NCI-H1436 treated with DMSO at 0.1 percent for 48 hours (cell line): ENCODE results near the gene SPATA16.
"Not testable (repeated sequence)": the region's sequence is repeated elsewhere in the genome, so short reads cannot be mapped to it uniquely, and the experiment has no call there.

Experiments
- DNase-seq: peaks from one replicate; lab custom pipeline; 2025; lab: John Stamatoyannopoulos, UW

The SPATA16 gene

DNA sequence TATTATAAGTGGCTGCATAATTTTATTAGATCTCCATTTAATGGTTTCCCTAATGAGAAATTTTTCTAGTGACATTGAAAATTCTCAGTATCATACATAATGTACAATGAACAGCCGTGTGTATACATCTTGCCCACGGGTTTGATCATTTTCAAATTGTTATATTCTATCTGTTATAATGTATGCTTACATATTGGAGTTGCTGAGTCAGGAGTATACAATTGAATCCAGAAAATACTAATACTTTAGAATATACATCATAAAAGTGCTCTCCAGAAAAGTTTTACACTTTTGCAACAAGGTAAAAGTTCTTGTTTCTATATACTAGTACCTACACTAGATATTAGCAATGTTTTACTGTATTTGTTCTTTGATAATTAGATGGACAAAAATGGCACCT, 82.8 kb downstream of the SPATA16 start:
- no peak for DNase-seq

DNA sequence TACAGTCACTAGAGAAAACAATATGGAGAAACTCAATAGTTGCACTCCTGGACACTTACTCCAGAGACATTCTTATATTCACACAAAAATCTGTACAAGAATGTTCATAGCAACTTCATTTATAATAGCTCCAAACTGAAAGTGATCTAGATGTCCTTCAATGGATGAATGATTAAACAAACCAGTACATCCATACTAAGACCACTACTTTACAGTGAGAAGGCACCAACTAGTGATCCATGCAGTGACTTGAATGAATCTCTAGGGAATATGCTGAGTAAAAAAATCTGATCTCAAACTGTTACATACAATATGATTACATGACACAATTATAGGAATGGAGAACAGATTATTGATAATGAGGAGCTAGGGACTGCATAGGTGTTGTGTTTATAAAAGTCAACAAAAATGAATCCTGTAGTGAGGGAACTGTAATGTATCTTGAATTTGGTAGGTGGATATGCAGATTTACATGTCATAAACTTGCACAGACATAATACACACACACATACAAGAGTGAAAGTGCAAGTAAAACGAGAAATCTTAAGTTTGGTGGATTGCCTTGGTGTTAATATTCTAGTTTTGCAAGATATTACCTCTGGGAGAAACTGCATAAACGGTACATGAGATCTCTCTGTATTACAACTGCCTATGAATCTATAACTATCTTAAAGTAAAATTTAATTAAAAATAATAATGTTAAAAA, 85.7 kb downstream of the SPATA16 start:
- no peak for DNase-seq

DNA sequence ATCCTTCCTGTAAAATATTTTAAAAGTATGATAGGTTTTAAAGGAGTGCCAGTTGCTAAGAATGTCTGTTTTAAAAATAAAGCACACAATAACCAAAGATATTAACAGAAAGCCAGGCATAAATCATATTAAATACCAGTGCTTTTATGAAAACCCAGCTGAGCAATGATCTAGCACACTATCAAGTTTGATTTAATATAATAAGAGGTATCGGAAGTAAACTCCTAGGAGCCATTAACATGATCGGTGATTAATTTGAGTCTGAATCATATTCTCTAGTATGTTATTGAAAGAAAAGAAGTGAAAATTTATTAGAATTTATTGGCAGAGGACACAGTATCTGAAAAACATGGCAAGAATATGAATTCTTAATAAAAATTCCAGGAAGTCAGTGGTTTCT, 91.7 kb downstream of the SPATA16 start:
- DNase-seq: no peak

DNA sequence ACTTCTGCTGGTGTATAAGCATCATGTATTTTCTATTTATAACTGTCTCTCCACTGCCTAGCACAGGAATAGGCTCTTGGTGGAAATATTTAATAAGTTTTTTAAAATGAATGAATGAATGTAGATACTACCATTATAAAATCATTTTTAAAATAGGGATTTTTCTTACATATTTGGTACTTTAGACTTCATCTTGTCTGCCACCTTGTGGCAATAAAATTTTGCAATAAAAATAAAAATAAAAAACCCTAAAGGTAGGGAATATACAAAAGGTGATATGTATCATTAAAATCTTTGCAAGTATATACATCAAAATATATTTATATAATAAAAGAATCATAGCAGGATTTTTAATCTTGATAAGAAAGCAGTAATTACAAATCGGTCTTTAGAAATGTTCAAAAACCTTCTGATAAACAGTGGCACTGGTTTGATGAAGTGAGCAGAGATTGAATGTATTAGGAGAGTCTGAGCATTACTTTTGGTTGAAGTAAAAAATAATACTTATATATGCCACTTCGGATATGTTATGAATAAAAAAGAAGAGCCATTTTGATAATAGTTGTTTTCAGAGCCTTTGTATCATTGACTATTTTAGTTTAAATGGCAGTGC, 95.2 kb downstream of the SPATA16 start:
- no peak for DNase-seq

DNA sequence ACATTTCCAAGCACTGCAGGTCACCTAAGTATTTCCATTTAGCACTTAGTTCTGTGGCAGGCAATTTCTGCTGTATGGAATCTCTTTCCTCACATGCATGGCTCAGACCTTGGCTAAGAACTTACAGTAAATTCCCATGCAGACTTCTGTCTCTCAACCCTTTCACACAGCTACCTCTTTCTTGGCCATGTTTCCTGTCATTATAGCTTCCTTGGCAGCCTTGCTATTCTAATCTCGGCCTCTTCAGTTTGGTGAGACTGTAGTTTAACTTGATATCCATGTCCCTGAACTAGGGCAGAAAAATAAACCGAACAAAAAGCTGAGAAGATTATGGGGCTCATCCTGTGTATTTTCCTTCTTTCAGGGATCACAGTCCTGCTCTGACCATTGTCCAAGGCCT, 96.0 kb downstream of the SPATA16 start:
- no peak for DNase-seq

DNA sequence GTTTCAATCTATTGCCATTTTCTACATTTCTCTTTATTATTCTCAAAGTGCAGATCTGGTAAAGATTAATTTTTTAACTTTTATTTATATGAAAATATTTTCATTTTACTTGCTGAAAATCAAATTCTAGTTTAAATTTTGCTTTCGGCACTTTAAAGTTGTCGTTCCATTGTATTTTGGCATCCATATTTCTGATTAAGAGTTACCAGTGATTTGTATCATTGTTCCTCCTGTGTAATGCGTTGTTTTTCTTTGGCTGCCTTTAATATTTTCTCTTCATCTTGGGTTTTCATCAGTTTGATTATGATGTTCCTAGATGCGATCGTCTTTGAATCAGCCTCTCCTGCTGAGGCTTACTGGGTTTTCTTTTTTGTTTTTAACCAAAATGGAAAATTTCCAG, 97.3 kb downstream of the SPATA16 start:
- no peak for DNase-seq

DNA sequence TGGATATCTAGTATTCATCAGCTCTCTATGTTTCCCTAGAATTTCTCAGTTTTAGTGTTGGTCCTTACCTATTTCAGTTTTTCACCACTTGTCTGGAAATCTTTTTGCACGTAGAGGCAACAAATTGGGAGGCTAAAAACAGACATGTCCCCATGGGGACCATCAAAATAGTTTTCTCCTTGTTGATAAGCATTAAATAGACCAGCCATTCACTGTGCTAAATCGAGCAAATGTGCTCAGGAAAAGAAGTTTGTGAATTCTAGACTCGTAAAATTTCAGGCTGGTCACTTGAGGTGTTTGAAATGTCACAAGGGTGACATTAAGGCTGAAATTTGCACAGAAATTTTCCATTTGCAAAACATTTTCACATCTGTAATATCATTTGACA, 102.6 kb downstream of the SPATA16 start:
- no peak for DNase-seq

DNA sequence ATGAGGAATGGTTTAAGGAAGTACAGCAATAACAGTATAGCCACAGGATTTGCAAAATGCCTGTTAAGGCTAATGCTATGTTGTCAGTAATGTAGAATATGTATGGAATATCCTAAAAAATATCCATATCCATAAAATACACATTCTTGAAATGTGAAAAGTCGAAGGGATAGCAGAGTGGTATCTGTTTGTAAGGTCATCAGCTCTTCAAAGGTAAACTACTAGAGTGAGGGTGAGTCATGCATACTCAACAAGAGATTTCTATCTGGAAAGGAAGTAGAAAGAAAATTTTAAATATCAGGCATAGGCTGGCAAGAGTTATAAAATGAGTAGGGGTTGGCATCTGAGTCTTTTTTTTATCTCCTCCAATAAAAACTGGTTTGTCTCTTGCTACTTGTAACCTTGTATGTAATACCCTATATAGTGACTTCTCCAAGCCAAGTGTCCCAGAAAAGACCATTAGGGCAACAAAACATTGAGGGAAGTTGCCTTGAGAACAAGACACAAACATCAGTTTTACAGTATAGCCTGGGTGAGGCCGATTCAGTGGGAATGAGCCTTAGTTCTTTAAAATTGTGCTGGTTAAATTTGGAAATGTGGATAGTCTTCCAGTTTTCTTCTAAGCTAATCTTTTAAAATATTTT, 103.1 kb downstream of the SPATA16 start:
- DNase-seq: no peak

DNA sequence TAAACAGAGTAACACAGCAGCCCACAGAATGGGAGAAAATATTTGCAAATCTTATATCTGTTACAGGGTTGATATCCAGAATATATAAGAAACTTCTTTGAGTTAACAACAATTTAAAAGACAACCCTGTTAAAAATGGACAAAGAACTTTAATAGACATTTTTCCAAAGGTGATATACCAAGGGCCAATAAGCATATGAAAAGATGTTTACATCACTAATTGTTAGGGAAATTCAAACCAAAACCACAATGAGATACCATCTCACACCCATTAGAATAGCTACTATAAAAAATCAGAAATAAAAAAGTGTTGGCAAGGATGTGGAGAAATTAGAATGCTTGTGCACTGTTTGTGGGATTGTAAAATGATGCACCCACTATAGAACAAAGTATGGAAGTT, 110.8 kb downstream of the SPATA16 start:
- DNase-seq: no peak

DNA sequence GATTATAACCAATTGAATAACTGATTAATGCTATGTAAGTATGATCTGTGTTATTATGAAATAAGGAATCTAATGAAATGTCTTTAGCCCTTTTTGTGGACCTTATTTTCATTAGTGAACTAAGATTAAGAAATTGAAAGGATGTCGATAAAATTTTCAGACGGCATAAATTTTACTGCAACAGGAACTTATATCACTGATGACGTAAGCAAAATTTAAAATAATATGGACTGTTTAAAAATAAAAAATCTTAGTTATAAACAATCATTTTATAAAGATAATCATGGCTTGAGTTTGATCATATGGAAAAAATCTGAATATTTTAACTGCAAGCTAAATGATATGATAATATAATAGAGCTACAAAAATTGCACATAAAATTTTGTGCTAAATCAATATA, 112.7 kb downstream of the SPATA16 start:
- no peak for DNase-seq

DNA sequence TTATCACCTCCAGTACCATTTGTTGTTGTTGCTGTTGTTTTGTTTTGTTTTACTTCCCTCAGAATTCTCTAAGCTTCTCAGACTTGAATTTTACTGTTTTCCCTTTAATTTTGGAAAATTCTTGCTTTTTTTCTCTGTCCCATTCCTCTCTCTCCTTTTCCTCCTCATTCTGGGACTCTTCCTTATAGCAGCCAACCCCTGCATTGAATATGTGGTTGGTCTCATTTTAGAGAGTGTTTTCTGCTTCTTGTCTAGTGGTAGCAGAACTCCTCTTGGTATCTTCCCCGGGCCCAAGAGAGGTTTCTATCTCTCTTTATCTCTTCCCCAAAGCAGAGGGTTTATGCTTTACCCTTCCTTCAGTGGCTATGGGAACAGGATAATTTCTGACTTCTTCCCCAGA, 113.6 kb downstream of the SPATA16 start:
- no peak for DNase-seq

DNA sequence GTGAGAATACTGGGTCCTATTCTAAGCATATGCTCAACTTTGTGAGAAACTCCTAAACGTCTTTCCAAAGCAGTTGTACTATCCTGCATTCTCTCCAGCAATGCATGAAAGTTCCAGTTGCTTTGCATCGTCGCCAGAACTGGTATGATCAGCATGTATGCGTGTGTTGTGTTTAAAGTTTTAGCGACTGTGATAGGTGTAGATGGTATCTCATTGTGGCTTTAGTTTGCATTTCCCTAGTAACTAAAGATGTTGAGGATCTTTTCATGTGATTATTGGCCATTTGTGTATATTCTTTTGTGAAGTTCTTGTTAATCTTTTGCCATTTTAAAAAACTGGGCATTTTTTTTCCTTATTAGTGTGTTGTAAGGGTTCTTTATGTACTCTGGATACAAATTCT, 115.1 kb downstream of the SPATA16 start:
- DNase-seq: no peak

DNA sequence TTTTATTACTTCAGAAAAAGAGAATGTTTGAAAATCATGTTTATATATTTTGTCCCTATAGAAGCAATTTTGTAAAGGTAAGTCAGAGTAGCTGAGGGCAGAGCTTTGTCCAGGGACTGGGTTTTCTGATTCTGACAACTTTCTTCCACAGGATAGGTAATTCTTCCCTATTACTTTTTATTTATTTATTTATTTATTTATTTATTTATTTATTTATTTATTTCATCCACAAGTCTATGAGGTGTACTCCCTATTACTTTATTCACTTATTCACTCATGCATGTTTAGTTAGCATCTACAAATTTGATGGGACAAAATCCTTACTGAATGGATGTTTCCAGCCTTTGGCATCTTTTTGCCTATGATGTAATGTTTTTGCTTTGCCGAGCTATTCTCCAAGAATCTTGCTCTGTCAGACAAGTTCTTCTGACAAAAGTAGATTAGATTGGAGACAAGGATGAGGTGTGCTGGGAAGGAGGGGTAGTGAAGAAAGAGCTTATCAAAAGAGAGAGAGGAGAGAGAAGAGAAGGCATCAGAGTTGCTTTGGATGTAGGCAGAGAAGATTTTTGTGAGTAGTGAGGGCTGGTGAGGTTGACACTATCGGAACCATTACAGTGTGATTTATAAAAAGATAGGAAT, 119.4 kb downstream of the SPATA16 start:
- no peak for DNase-seq

DNA sequence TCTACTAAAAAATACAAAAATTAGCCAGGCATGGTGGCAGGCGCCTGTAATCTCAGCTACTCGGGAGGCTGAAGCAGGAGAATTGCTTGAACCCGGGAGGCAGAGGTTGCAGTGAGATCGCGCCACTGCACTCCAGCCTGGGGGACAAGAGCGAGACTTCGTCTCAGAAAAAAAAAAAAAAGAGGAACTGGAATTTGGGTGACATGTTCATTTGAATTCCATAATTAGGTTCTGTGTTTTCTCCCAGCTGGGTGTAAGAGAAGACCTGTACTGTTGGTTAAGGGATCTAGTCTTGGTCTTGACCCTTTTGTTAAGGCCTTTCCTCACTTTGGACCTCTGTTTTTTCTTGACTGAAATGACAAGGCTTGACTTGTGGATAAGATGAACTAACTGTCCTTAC, 120.9 kb downstream of the SPATA16 start:
- DNase-seq: not testable (repeated sequence)

DNA sequence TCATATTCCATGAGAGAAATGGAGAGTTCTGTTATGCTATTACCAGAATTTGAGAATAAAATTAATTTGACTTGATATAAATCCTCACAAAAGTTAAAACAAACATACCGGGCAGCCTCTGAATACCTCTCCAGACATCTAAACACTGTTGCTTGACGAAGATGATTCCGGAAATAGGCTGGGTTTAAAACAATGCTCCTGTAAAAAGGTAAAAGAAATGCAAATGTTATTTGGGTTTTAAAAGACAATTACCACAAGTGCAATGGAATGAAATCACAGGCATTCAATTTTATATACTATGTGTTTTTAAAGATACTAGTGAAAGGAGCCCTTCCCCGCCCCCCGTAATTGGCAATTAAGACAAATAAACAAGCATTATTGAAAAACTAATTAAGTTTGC, 121.7 kb downstream of the SPATA16 start:
- DNase-seq: no peak

DNA sequence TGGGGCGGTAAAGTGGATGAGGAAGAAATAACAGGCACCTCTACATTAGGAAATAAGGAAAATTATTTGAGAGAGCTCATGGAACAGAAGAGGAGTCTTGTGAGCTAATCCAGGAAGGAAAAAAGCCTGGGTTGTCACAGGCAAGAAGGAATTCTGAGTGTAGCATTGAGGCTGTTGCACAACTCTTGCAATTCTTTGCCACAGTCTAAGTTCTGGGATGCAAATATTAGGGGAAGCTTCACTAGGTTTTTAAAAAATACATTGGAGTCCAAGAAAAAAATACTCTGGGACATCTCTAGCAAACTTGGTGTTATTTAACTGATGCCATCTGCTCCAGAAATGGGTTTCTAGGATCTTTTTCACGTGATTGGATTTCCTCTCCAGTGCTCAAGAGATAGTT, 122.3 kb downstream of the SPATA16 start:
- no peak for DNase-seq

DNA sequence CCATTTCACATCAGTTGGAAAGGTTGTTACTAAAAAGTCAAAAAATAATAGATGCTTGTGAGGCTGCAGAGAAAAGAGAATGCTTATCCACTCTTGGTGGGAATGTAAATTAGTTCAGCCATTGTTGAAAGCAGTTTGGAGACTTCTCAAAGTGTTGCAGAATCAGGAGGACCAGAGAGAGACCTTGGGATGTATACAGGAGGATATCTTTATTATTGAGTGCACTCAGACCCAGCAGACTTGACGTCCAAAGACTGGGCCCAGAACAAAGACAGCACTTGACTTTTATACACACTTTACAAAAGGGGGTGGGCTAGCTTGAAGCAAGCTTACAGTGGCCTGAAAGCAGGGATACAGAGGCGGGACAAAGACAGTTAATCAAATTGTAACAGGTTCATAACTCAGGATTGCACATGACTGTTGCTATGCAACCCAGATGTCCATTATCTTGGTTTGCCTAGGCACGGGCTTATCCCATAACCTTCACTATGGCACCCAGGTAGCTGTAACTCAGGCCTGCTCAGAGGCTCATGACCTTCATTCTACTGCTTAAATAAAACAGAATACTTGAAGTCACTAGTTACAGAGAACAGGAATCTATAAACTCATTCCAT, 127.7 kb downstream of the SPATA16 start:
- DNase-seq: no peak

DNA sequence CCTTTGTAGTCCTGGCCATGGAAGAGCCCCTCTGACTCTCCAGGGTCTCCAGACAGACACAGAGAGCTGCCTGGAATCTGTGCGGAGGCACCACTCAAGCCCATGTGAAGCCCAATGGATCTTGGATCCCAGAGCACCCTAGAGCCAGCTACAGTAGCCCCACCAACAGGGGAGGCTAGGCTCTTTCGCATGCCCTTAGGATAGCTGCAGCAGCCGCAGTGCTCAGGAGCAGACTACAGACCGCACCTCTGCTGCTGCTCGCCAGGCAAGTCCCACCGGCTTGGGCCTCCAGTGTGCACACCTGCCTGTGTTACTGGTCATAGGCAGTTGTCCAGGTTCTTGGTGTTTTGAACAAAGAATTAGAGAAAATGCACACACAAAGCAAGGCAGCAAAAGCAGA, 131.6 kb downstream of the SPATA16 start:
- no peak for DNase-seq

DNA sequence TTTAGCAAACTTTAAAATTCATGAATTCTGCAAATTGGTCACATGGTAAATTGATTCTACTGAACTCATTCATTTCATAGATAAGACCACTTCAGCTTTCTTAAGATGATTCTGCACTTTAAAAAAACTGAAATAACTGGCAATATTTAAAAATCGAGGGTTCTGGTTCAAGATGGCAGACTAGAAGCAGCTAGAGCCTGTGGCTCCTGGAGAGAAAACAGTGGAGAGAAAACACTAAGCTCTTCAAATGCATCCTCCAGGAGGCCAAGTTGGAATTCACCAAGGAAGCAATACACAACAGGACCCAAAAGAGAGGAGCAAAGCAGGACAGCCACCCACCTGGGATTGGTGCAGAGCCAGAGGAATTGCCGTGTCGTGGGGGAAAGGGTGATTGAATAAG, 132.1 kb downstream of the SPATA16 start:
- no peak for DNase-seq

DNA sequence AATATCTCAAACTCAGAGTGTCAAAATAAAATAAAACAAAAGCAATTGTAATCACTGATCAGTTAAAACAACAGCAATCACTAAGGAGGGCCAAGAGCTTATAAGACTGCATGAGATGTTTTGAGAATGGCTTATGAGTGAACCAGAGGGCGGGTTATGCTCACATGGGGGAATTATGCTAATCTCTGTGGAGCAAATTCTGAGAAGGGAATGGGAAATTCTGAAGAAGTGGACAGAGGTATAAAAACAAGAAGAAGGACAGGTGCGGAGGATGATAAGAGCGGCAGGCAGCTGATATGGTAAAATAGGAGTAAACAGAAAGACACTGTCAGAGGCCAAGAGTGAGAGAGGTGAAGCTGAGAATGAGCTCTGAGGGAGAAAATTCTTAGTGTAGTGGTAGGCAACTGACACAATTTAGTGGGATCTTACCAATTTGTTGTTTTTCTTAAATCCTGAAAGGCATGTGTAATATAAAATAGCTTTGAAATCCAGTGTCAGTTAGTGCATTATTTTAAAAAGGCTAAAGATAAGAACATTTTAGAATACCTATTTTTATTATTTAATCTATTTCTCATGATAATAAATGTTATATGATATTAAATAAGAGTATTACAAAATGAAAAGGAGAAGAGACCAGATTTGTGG, 133.8 kb downstream of the SPATA16 start:
- no peak for DNase-seq

DNA sequence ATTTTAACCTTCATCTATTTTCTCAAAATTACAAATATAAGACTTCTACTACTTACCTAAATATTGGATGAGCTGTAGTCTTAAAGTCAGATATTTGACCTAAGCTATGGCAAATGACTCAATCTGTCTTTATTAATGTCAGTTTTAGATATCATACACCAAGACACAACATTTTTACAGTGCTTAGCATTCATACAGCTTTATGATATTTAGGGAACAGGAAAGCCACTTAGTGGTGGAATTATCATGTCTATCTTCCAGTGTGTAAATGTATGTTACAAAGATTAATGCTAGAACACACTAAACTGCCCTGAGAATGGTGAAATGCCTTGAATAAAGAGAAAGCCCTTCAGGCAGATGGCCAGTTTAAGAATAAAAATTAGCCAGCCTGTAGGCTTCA, 135.0 kb downstream of the SPATA16 start:
- DNase-seq: no peak

DNA sequence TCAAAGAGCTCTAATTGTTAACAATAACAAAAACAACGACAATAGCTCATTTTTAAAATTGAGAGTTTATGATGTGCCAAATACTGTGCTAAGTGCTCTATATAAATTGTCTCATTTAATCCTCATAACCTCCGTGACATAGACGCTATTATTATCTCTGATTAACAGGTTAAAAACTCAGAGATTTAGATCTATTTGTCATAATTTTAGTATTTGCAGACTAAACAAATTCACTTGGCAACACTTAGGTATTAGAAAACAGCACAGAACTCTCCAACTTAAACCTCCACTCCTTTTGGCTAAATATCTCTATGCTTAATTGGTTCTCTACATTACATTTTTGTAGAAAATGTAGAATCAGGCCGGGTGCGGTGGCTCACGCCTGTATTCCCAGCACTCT, 136.4 kb downstream of the SPATA16 start:
- DNase-seq: no peak
